Rectal smooth muscle tissue (tissue), 1 donor: ENCODE results near the gene CTNND2.

Experiments
- H3K27ac ChIP-seq: one replicate; pipeline ENCODE4 v1.7.0; 2013; ENCODE audit warnings: low read depth, low read length, inconsistent platforms
- H3K27me3 ChIP-seq: one replicate; pipeline ENCODE4 v1.7.0; 2013; ENCODE audit warnings: low read length; ENCODE audit not compliant: control insufficient read depth, insufficient read depth
- H3K36me3 ChIP-seq: one replicate; pipeline ENCODE4 v1.7.0; 2013; ENCODE audit warnings: low read length; ENCODE audit not compliant: control insufficient read depth, insufficient read depth
- H3K4me1 ChIP-seq: one replicate; pipeline ENCODE4 v1.7.0; 2013; ENCODE audit warnings: low read length; ENCODE audit not compliant: control insufficient read depth, insufficient read depth
- H3K4me3 ChIP-seq: one replicate; pipeline ENCODE4 v1.7.0; 2013; ENCODE audit warnings: low read length
- H3K9ac ChIP-seq: one replicate; pipeline ENCODE4 v1.7.0; 2013; ENCODE audit warnings: low read length

CTNND2 gene

GRCh38 chr5:11555171-11555570, 349.1 kb downstream of the CTNND2 start:
- Histone ChIP-seq H3K9ac (no peak overlapping the region), H3K4me3 (no peak overlapping the region), H3K27ac (no peak overlapping the region)

GRCh38 chr5:11547730-11548129, 356.5 kb downstream of the CTNND2 start:
- Histone ChIP-seq H3K27ac (no peak overlapping the region), H3K36me3 (no peaks in the 10 kb centered on the region), H3K27me3 (no peaks in the 10 kb centered on the region), H3K4me3 (no peak overlapping the region), H3K4me1 (no peaks in the 10 kb centered on the region), H3K9ac (no peak overlapping the region)

More at GRCh38 chr5:11555171-11555570, 349.1 kb downstream of the CTNND2 start:
- no peaks in the 10 kb centered on the region for H3K36me3 ChIP-seq
- H3K4me1 ChIP-seq, result no peaks in the 10 kb centered on the region
- H3K27me3 ChIP-seq, result no peaks in the 10 kb centered on the region

- Histone ChIP-seq H3K4me1 (no peaks in the 10 kb centered on the region), H3K27me3 (no peaks in the 10 kb centered on the region), H3K27ac (no peak overlapping the region), H3K9ac (no peak overlapping the region), H3K4me3 (no peak overlapping the region), H3K36me3 (no peaks in the 10 kb centered on the region)
These were observed 357.1 kb downstream of the CTNND2 start for GRCh38 chr5:11547140-11547539.

GRCh38 chr5:11540112-11540511, 364.1 kb downstream of the CTNND2 start:
- H3K27ac ChIP-seq, result no peak overlapping the region
- H3K27me3 ChIP-seq, result no peaks in the 10 kb centered on the region
- H3K4me1 ChIP-seq, result no peaks in the 10 kb centered on the region
- H3K36me3 ChIP-seq, result no peaks in the 10 kb centered on the region
- no peak overlapping the region for H3K4me3 ChIP-seq
- H3K9ac ChIP-seq, result no peak overlapping the region

- Histone ChIP-seq H3K27ac (no peak overlapping the region), H3K27me3 (no peaks in the 10 kb centered on the region), H3K4me3 (no peak overlapping the region), H3K36me3 (no peaks in the 10 kb centered on the region), H3K9ac (no peak overlapping the region), H3K4me1 (no peaks in the 10 kb centered on the region)
These were observed 372.3 kb downstream of the CTNND2 start for GRCh38 chr5:11531811-11532555.

- H3K27ac ChIP-seq, result no peak overlapping the region
These were observed 375.5 kb downstream of the CTNND2 start for GRCh38 chr5:11528720-11529119.

GRCh38 chr5:11527652-11528349, 376.4 kb downstream of the CTNND2 start:
- Histone ChIP-seq H3K4me1 (no peaks in the 10 kb centered on the region), H3K4me3 (no peak overlapping the region), H3K36me3 (no peaks in the 10 kb centered on the region), H3K9ac (no peak overlapping the region), H3K27ac (no peak overlapping the region), H3K27me3 (no peaks in the 10 kb centered on the region)

More at GRCh38 chr5:11528720-11529119, 375.5 kb downstream of the CTNND2 start:
- Histone ChIP-seq H3K36me3 (no peaks in the 10 kb centered on the region), H3K9ac (no peak overlapping the region), H3K4me1 (no peaks in the 10 kb centered on the region), H3K27me3 (no peaks in the 10 kb centered on the region), H3K4me3 (no peak overlapping the region)

GRCh38 chr5:11525020-11525419, 379.2 kb downstream of the CTNND2 start:
- Histone ChIP-seq H3K9ac (no peak overlapping the region), H3K27ac (no peak overlapping the region), H3K4me1 (no peaks in the 10 kb centered on the region), H3K27me3 (no peaks in the 10 kb centered on the region), H3K4me3 (no peak overlapping the region), H3K36me3 (no peaks in the 10 kb centered on the region)

- Histone ChIP-seq H3K9ac (no peak overlapping the region), H3K4me3 (no peak overlapping the region), H3K36me3 (no peaks in the 10 kb centered on the region), H3K27ac (no peak overlapping the region), H3K27me3 (no peaks in the 10 kb centered on the region), H3K4me1 (no peaks in the 10 kb centered on the region)
These were observed 380.1 kb downstream of the CTNND2 start for GRCh38 chr5:11524188-11524587.

- Histone ChIP-seq H3K27me3 (no peaks in the 10 kb centered on the region), H3K4me3 (no peak overlapping the region), H3K27ac (no peak overlapping the region), H3K36me3 (no peaks in the 10 kb centered on the region), H3K9ac (no peak overlapping the region), H3K4me1 (no peaks in the 10 kb centered on the region)
These were observed 381.4 kb downstream of the CTNND2 start for GRCh38 chr5:11522796-11523195.

- Histone ChIP-seq H3K27me3 (no peaks in the 10 kb centered on the region), H3K4me1 (no peaks in the 10 kb centered on the region), H3K36me3 (no peaks in the 10 kb centered on the region), H3K4me3 (no peak overlapping the region), H3K9ac (no peak overlapping the region), H3K27ac (no peak overlapping the region)
These were observed 383.9 kb downstream of the CTNND2 start for GRCh38 chr5:11520241-11520930.

GRCh38 chr5:11519236-11519635, 385.0 kb downstream of the CTNND2 start:
- Histone ChIP-seq H3K9ac (no peak overlapping the region), H3K27me3 (no peaks in the 10 kb centered on the region), H3K36me3 (no peaks in the 10 kb centered on the region), H3K27ac (no peak overlapping the region), H3K4me1 (no peaks in the 10 kb centered on the region), H3K4me3 (no peak overlapping the region)
